H1 (cell line): ENCODE measurements around the gene THPO. TPM values are rescaled to one million over a fixed set of nuclear protein-coding genes. Genes with fewer than 3 reads are reported as not detected.

Source experiments
- CTCF ChIA-PET: fragments of 300-600 bp; sonication (Branson Sonifier 250); formaldehyde crosslinking; loops from one replicate; lab custom pipeline; 2021; ENCODE audit not compliant: partially characterized antibody; lab: Charles Lee
- POLR2A ChIA-PET: fragments of 300-600 bp; sonication (Branson Sonifier 250); formaldehyde crosslinking; loops from one replicate; lab custom pipeline; 2021; ENCODE audit warnings: inconsistent platforms; ENCODE audit not compliant: partially characterized antibody; lab: Charles Lee
- DNase-seq, 2 experiments: peaks; one replicate each; pipeline versions ENCODE4 v3.0.0 to v3.0.0-alpha.2; 2010 to 2022; ENCODE audit warnings: low spot score in 2 of 2, low read depth in 1 of 2, mixed read lengths in 1 of 2
- FAIRE-seq: peaks from 2 replicates; lab custom pipeline; 2011; peaks lifted over from hg19 to GRCh38; lab: Jason Lieb, UNC
- H2AFZ ChIP-seq: 2 replicates; pipeline ENCODE4 v1.8.1; 2012; ENCODE audit warnings: low read length, inconsistent platforms
- H2AK5ac ChIP-seq: 2 replicates; pipeline ENCODE4 v1.6.1; 2013; ENCODE audit warnings: low read depth, low read length
- H2BK120ac ChIP-seq: replicated peaks from 2 replicates; pipeline ENCODE3; 2013; ENCODE audit warnings: low read depth, low read length, inconsistent platforms
- H2BK12ac ChIP-seq: 2 replicates; pipeline ENCODE4 v1.6.1; 2013; ENCODE audit warnings: low read depth, low read length
- H2BK15ac ChIP-seq: 2 replicates; pipeline ENCODE4 v1.6.1; 2013; ENCODE audit warnings: low read length
- H2BK20ac ChIP-seq: 2 replicates; pipeline ENCODE4 v1.6.1; 2013; ENCODE audit warnings: low read length
- H2BK5ac ChIP-seq: 2 replicates; pipeline ENCODE4 v1.6.1; 2013; ENCODE audit warnings: low read depth, low read length
- H3K14ac ChIP-seq: 2 replicates; pipeline ENCODE4 v1.6.1; 2013; ENCODE audit warnings: inconsistent platforms; ENCODE audit not compliant: insufficient read length
- H3K18ac ChIP-seq: 2 replicates; pipeline ENCODE4 v1.6.1; 2013; ENCODE audit warnings: low read length; ENCODE audit errors: extremely low read depth
- H3K23ac ChIP-seq: 2 replicates; pipeline ENCODE4 v1.6.1; 2013; ENCODE audit warnings: inconsistent platforms; ENCODE audit not compliant: insufficient read length
- H3K23me2 ChIP-seq: 2 replicates; pipeline ENCODE4 v1.6.1; 2013; ENCODE audit warnings: low read depth, low read length
- H3K27ac ChIP-seq: 2 replicates; pipeline ENCODE4 v1.6.1; 2011; ENCODE audit warnings: low read depth, low read length, inconsistent platforms
- H3K27me3 ChIP-seq, 4 experiments: replicated peaks in 1 of 4; 1 replicate in 1 of 4; 2 replicates in 3 of 4; pipeline versions ENCODE4 v1.6.1 to v1.8.1; 2011 to 2013; ENCODE audit warnings: low read length in 3 of 4, mild to moderate bottlenecking in 3 of 4, inconsistent platforms in 2 of 4, mixed read lengths in 2 of 4, moderate library complexity in 1 of 4; ENCODE audit not compliant: control insufficient read depth in 3 of 4, insufficient read depth in 3 of 4; ENCODE audit errors: extremely low read depth in 1 of 4
- H3K36me3 ChIP-seq, 4 experiments: 2 replicates each; pipeline versions ENCODE4 v1.6.1 to v1.8.1; 2011 to 2013; ENCODE audit warnings: mild to moderate bottlenecking in 4 of 4, low read length in 3 of 4, moderate library complexity in 2 of 4, control low read depth in 1 of 4, inconsistent platforms in 1 of 4; ENCODE audit not compliant: insufficient read depth in 4 of 4, control insufficient read depth in 2 of 4
- H3K4ac ChIP-seq: replicated peaks from 2 replicates; pipeline ENCODE3; 2013; ENCODE audit warnings: low read length, low read depth, mixed read lengths, inconsistent platforms; ENCODE audit not compliant: insufficient read length
- H3K4me1 ChIP-seq, 4 experiments: replicated peaks in 1 of 4; 1 replicate in 1 of 4; 2 replicates in 3 of 4; pipeline versions ENCODE4 v1.6.1 to v1.8.1; 2011 to 2013; ENCODE audit warnings: low read length in 3 of 4, inconsistent platforms in 2 of 4, mixed read lengths in 1 of 4; ENCODE audit not compliant: insufficient read depth in 4 of 4, control insufficient read depth in 3 of 4
- H3K4me2 ChIP-seq, 2 experiments: 2 replicates each; pipeline versions ENCODE4 v1.6.1 to v1.8.1; 2011 to 2013; ENCODE audit warnings: low read depth in 2 of 2, low read length in 2 of 2, control low read depth in 1 of 2, inconsistent platforms in 1 of 2, mild to moderate bottlenecking in 1 of 2; ENCODE audit not compliant: insufficient read depth in 1 of 2
- H3K4me3 ChIP-seq, 4 experiments: fragments of 200-600, 300-600 bp in 1 of 4; sonication (generic), shearing (Covaris generic), sonication (Bioruptor Twin) in 1 of 4; 2 replicates each; pipeline versions ENCODE4 v1.5.1 to v1.8.1; 2011 to 2016; ENCODE audit warnings: low read length in 4 of 4, low read depth in 3 of 4, control low read depth in 2 of 4, inconsistent platforms in 2 of 4, mild to moderate bottlenecking in 2 of 4, mixed read lengths in 1 of 4, moderate library complexity in 1 of 4; ENCODE audit not compliant: insufficient read depth in 2 of 4; ENCODE audit errors: extremely low read depth in 1 of 4
- H3K56ac ChIP-seq: replicated peaks from 2 replicates; pipeline ENCODE3; 2013; ENCODE audit warnings: low read depth, mild to moderate bottlenecking, mixed read lengths, low read length, inconsistent platforms; ENCODE audit not compliant: insufficient read length
- H3K79me1 ChIP-seq: 2 replicates; pipeline ENCODE4 v1.6.1; 2013; ENCODE audit warnings: low read depth, low read length, control low read depth
- H3K79me2 ChIP-seq, 2 experiments: 2 replicates each; pipeline versions ENCODE4 v1.6.1 to v1.8.1; 2012 to 2013; ENCODE audit warnings: low read length in 2 of 2, mild to moderate bottlenecking in 2 of 2, inconsistent platforms in 1 of 2; ENCODE audit not compliant: insufficient read depth in 2 of 2, control insufficient read depth in 1 of 2
- H3K9ac ChIP-seq, 4 experiments: replicated peaks in 1 of 4; 1 replicate in 1 of 4; 2 replicates in 3 of 4; pipeline versions ENCODE4 v1.6.1 to v1.8.1; 2011 to 2013; ENCODE audit warnings: low read depth in 3 of 4, low read length in 3 of 4, control low read depth in 2 of 4, mild to moderate bottlenecking in 2 of 4, moderate library complexity in 2 of 4, inconsistent platforms in 1 of 4; ENCODE audit errors: extremely low read depth in 1 of 4
- H3K9me3 ChIP-seq, 2 experiments: 2 replicates each; pipeline versions ENCODE4 v1.6.1 to v1.8.1; 2012 to 2013; ENCODE audit warnings: mild to moderate bottlenecking in 2 of 2, moderate library complexity in 2 of 2, control low read depth in 1 of 2, inconsistent platforms in 1 of 2, low read depth in 1 of 2, low read length in 1 of 2, mixed read lengths in 1 of 2; ENCODE audit not compliant: insufficient read depth in 2 of 2
- H4K20me1 ChIP-seq, 2 experiments: replicated peaks in 1 of 2; 2 replicates each; pipeline versions ENCODE3 to v1.8.1; 2011 to 2013; ENCODE audit warnings: inconsistent platforms in 2 of 2, low read length in 2 of 2, mild to moderate bottlenecking in 1 of 2; ENCODE audit not compliant: insufficient read depth in 2 of 2, control insufficient read depth in 1 of 2
- H4K5ac ChIP-seq: 2 replicates; pipeline ENCODE4 v1.6.1; 2013; ENCODE audit warnings: low read length, low read depth, mixed read lengths, inconsistent platforms; ENCODE audit not compliant: insufficient read length
- H4K8ac ChIP-seq: 2 replicates; pipeline ENCODE4 v1.8.0; 2013; ENCODE audit warnings: mild to moderate bottlenecking, moderate library complexity, low read length, inconsistent platforms; ENCODE audit not compliant: insufficient read depth; ENCODE audit errors: extremely low read depth
- H4K91ac ChIP-seq: replicated peaks from 2 replicates; pipeline ENCODE3; 2013; ENCODE audit warnings: low read length, mixed read lengths, inconsistent platforms; ENCODE audit not compliant: insufficient read length
- FOSL1 ChIP-seq: IDR thresholded peaks from 2 replicates; pipeline ENCODE4 v1.6.1; 2011; ENCODE audit warnings: mild to moderate bottlenecking, low read depth, low read length, moderate library complexity; ENCODE audit not compliant: insufficient read depth
- GTF2F1 ChIP-seq: IDR thresholded peaks from 2 replicates; pipeline ENCODE4 v1.6.1; 2012; ENCODE audit warnings: low read depth, low read length, improper control_type of control experiment, borderline replicate concordance
- MAX ChIP-seq: IDR thresholded peaks from 2 replicates; pipeline ENCODE4 v1.6.1; 2012; ENCODE audit warnings: inconsistent platforms
- NRF1 ChIP-seq: IDR thresholded peaks from 2 replicates; pipeline ENCODE4 v1.6.1; 2011; ENCODE audit warnings: mild to moderate bottlenecking, low read depth, low read length, improper control_type of control experiment
- POLR2AphosphoS5 ChIP-seq: IDR thresholded peaks from 2 replicates; pipeline ENCODE4 v1.6.1; 2011; ENCODE audit warnings: low read depth, low read length
- SP1 ChIP-seq: IDR thresholded peaks from 2 replicates; pipeline ENCODE4 v1.6.1; 2011; ENCODE audit warnings: low read depth, low read length
- SP2 ChIP-seq: IDR thresholded peaks from 2 replicates; pipeline ENCODE4 v1.6.1; 2012; ENCODE audit warnings: mild to moderate bottlenecking, low read length, inconsistent platforms
- SRF ChIP-seq: IDR thresholded peaks from 2 replicates; pipeline ENCODE4 v1.6.1; 2011; ENCODE audit warnings: mild to moderate bottlenecking, low read depth, low read length, moderate library complexity
- SUZ12 ChIP-seq: fragments of 200-600 bp; sonication (generic); IDR thresholded peaks from 2 replicates; pipeline ENCODE4 v1.6.1; 2012; ENCODE audit warnings: mild to moderate bottlenecking, inconsistent platforms, low read length, moderate library complexity, mixed read lengths
- TEAD4 ChIP-seq: IDR thresholded peaks from 2 replicates; pipeline ENCODE4 v1.6.1; 2012; ENCODE audit warnings: low read depth, low read length, inconsistent platforms, mixed read lengths
- WGBS, 2 experiments: shearing (Covaris generic) in 1 of 2; methylation state at CpG; one replicate each; pipeline versions ENCODE4 v1.1.6 to v1.1.7; 2013 to 2015; ENCODE audit warnings: low lambda C conversion rate in 2 of 2, mixed read lengths in 2 of 2, inconsistent platforms in 1 of 2, low coverage in 1 of 2, missing lambda C conversion rate in 1 of 2; ENCODE audit not compliant: insufficient replicate concordance in 2 of 2, insufficient coverage in 1 of 2, insufficient read length in 1 of 2; ENCODE audit errors: extremely low coverage in 1 of 2, missing lambda C conversion rate in 1 of 2; 5-methylcytosine and 5-hydroxymethylcytosine counted together
- polyA plus RNA-seq, 7 experiments: library from polyadenylated mRNA; depleted of rRNA in 3 of 7; stranded (reverse) in 5 of 7; unstranded in 2 of 7; fragments of >200 nt in 5 of 7; fragments of 200-250 nt in 2 of 7; gene quantifications; 1 replicate in 5 of 7; 2 replicates in 1 of 7; 4 replicates in 1 of 7; pipeline versions ENCODE4 v1.2.1 to v1.2.3, GENCODE V29; 2011 to 2013; ENCODE audit warnings: missing spikeins in 2 of 7, mixed read lengths in 2 of 7
- total RNA-seq: library from RNA; stranded (reverse); fragmentation: NEBNext Ultra II Directional; extraction: Animal tissue kit (Norgen Biotek cat#: 25700); gene quantifications from 2 replicates; pipeline ENCODE4 v1.2.1, GENCODE V29; 2021

The THPO gene
- total and polyA plus RNA-seq, 2 of the 8 experiments (the other 6 are each of a cell fraction or from before 2014, with no cell fraction given): 0.82 to 1.2 TPM

DNA sequence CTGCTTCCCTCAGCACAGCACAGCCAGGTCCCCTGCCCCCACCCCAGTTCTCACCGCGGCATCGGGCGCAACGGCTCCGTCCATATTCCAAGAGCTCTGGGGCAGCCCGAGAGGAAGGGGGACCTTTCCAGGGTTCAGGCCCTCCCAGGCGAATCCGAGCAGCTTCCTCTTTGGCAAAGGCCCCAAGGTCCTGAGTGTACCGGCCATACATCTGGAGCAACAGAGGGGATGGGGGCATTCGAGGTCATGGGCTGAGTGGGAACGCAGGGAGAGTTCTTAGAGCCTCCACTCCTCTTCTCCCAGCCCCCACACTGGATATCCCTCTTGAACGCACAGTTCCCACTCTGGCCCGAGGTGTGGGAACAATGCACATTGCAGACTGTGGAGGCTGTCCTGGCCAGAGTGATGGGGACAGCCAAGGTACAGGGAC lies 19.1 kb downstream of the THPO start:
- Histone ChIP-seq H2BK5ac (no peak overlapping the region), H3K4me2 (peak overlapping the region in 1 of 2 experiments; percentile 94; a peak in 2 of 4 replicates), H2BK120ac (no peak overlapping the region), H3K27ac (no peak overlapping the region), H4K20me1 (peaks cover 5 to 6% of the 10 kb centered on the region in 2 experiments), H2BK12ac (no peak overlapping the region), H3K27me3 (peaks cover 0 to 8% (median 3%) of the 10 kb centered on the region in 4 experiments; a peak in 3 of 7 replicates), H2AFZ (no peak overlapping the region), H3K56ac (no peak overlapping the region), H4K91ac (no peak overlapping the region), H3K14ac (no peak overlapping the region), H2BK15ac (no peak overlapping the region), H3K4me1 (peaks cover 3 to 19% (median 12%) of the 10 kb centered on the region in 4 experiments), H3K79me1 (no peaks in the 10 kb centered on the region), H3K18ac (no peak overlapping the region), H4K5ac (no peak overlapping the region), H3K79me2 (peaks cover 0 to 5% of the 10 kb centered on the region in 2 experiments; a peak in 2 of 4 replicates), H2AK5ac (no peak overlapping the region), H3K9ac (no peak overlapping the region), H3K4ac (no peak overlapping the region), H3K9me3 (no peaks in the 10 kb centered on the region), H3K23ac (no peak overlapping the region), H3K4me3 (no peak overlapping the region), H3K36me3 (peaks cover 4 to 26% (median 18%) of the 10 kb centered on the region in 4 experiments; a peak in 5 of 8 replicates), H2BK20ac (no peak overlapping the region), H3K23me2 (peaks cover 20% of the 10 kb centered on the region), H4K8ac (no peak overlapping the region)
- TF ChIP-seq MAX (no peak), SRF (no peak), SUZ12 (no peak), SP1 (no peak), FOSL1 (no peak), SP2 (no peak), NRF1 (no peak), POLR2AphosphoS5 (no peak), TEAD4 (no peak), GTF2F1 (no peak)
- ChIA-PET POLR2A (interaction anchor here (0.9 to 2.5 kb wide), 7 partner anchors 8 to 168 kb away, joined by 3 to 15 read pairs (median 5); no protein-coding TSS in a partner anchor), CTCF (interaction anchor here (0.6 to 7.1 kb wide), 12 partner anchors 9 to 453 kb away, joined by 3 to 47 read pairs (median 4); partner anchors contain the start of gene VPS8)
- DNase-seq: no peak
- no peak for FAIRE-seq
- WGBS, 2 experiments: 86% methylated on average over 14 of the region's 14 CpGs; no CpG with 5 or more reads in 1 of the 2 experiments
